ENCODE data around the gene PRKCH. TPM values are rescaled to one million over a fixed set of nuclear protein-coding genes. Genes with fewer than 3 reads are reported as not detected.

The PRKCH gene
- total RNA-seq, 1 donor from 2014 or later, result 145 TPM

DNA sequence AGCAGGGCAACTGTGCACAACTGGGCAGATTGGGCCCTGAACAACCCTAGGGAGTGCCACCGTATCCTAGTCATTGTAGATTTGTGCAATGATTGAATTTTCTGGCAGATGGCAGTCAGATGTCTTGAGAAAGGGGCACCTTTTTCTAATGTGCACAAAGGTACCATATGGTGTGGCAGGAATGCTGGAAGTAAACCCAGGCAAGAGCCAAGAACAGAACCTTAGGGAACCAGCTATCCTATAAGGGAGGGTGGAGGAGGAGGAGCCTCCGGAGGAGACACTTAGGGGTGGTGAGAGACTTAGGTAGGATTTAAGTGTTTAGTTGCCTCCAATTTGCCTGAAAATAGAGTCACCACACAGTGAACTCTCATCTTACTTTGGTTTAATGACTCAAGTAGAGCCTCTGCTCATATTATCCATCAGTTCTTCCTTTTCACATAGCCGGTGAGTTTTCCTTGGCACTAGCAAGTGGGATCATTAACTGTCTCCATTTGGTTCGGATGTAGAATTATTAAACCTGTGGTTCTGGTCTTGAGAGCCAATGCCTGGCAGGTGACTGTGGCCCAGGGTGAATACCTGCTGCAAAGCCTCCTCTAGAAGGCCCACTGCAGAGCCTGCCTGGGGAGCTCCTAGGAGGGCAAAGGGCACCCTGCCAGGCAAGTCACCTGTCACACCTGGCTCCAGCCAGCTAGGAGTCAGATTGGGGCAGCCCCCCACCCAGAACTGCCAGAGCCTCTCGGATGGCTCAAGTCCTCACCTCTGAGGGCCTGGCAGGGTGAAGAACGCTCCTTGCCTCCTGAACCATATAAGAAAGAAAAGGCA is 189.6 kb downstream of the PRKCH start:
- H3K9me3 Mint-ChIP-seq, result no peaks in the 10 kb centered on the region
- intact Hi-C loops (cut with micrococcal nuclease), result loop anchor here (1.0 to 2.0 kb wide), 5 partner anchors 8 to 150 kb away; no protein-coding TSS in a partner anchor
- H3K27ac Mint-ChIP-seq, result peak overlapping the region; percentile 88
- H3K4me3 Mint-ChIP-seq, result no peak overlapping the region
- peaks cover 53% of the 10 kb centered on the region for H3K36me3 Mint-ChIP-seq (ENCODE audit: low read depth)
- H3K4me1 Mint-ChIP-seq (ENCODE audit: low read depth), result peaks cover 83% of the 10 kb centered on the region
- DNase-seq (ENCODE audit: low spot score), result no peak
- H3K27me3 Mint-ChIP-seq (ENCODE audit: insufficient read depth), result no peaks in the 10 kb centered on the region

DNA sequence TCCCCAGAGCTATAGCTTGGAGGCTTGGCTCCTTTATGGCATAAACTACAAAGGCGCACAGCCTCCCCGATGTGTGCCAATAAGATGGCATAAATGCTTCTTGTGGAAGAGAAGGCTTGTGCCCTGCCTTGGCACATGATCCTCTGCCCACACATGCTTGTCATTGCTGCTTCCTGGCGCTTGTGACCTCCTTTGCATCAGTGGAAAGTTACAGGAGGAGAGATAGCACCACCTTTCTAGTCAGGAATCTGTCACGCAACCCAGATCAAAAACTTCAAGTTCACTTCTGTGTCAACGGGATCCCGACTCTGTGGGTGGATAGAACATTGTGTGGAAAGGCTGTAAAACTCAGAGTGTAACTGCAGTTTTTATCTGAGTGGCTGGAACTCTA is 190.2 kb downstream of the PRKCH start:
- Mint-ChIP-seq H3K4me3 (peak overlapping the region; percentile 64), H3K4me1 (ENCODE audit: low read depth) (peaks cover 83% of the 10 kb centered on the region), H3K9me3 (no peaks in the 10 kb centered on the region), H3K36me3 (ENCODE audit: low read depth) (peaks cover 54% of the 10 kb centered on the region), H3K27me3 (ENCODE audit: insufficient read depth) (no peaks in the 10 kb centered on the region), H3K27ac (peak overlapping the region; percentile 88)
- peak; percentile 13 for DNase-seq (ENCODE audit: low spot score)
- intact Hi-C loops (cut with micrococcal nuclease), result loop anchor here (1.0 to 2.0 kb wide), 5 partner anchors 8 to 149 kb away; no protein-coding TSS in a partner anchor

DNA sequence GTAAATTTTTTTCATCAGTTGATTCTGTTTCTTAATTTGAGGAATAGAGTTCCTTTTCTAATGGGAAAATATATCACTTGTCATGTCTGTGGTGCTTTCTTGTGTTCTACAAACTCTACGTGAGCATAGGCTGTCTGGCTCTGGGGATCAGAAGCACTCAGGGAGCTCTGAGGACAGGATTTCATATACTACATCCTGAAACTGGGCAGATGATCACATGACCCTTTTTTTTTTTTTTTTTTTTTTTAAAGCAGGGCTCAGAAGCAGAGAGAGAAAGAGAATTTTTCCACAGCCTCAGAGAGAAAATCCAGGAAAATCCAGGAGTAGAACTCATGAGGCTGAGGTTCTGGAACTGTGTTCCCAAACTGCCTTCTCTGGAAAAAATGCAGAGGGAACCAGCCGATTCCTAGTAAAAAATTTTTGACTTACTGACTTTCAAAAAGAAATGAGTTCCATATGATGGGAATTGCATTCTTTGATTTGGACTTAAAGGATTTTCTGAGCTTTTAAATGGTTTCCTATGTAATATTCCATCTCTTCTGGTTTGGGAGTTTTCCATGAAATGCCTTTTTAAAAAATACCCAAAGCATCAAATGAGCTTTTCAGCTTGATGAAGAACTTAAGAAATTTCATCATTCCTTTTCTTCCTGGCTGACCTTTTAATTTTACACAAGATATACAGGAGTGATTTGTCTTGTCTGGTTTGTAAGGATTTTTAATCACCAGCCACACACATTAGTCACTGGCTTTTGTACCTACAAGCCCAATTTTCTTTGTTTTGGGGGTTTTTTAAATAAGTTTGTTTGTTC is 190.9 kb downstream of the PRKCH start:
- no peak for DNase-seq (ENCODE audit: low spot score)
- H3K27ac Mint-ChIP-seq, result peak overlapping the region; percentile 88
- H3K36me3 Mint-ChIP-seq (ENCODE audit: low read depth), result peaks cover 51% of the 10 kb centered on the region
- H3K4me1 Mint-ChIP-seq (ENCODE audit: low read depth), result peaks cover 83% of the 10 kb centered on the region
- intact Hi-C loops (cut with micrococcal nuclease), result no loop called here
- no peaks in the 10 kb centered on the region for H3K27me3 Mint-ChIP-seq (ENCODE audit: insufficient read depth)
- H3K4me3 Mint-ChIP-seq, result peak overlapping the region; percentile 64
- no peaks in the 10 kb centered on the region for H3K9me3 Mint-ChIP-seq

DNA sequence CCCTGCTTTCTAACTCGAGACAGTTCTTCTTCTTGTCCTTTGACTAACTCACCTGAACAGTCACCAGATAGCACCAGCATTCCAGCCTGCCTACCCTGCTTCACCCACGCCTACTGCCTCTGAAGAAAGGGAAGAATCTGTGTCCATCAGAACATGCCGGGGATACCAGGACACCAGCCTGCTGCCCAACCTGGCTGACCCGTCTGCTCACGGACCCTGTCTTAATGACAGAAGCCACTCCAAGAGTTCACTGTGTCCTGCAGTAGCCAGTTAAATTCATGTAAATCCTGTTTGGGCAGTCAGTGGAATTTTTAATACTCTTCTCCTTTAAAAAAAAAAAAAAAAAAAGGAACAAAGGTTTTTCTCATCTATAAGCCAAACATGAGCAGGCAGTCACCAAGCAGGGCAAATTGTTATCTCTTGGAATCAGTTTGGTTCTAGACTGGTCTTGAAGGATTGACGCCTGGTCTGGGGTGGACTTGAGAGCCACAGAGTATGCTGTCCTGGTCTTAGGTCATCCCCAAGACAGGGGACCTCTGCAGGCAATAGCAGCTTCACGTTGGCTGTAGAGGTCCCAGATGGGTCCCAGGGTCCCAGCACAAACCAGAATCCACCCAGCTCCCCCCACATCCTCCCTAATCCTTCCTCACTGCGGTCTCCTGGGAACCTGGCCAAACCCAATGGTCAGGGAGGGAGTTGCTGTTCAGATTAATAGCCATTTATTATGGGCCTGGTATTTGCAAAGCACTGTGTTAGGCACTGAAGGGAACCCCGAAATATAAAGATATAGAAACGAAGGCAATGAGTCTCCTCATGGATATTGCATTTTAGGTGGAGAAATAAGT is 192.8 kb downstream of the PRKCH start:
- H3K9me3 Mint-ChIP-seq, result no peaks in the 10 kb centered on the region
- DNase-seq (ENCODE audit: low spot score), result no peak
- H3K27me3 Mint-ChIP-seq (ENCODE audit: insufficient read depth), result no peaks in the 10 kb centered on the region
- no peak overlapping the region for H3K4me3 Mint-ChIP-seq
- peaks cover 44% of the 10 kb centered on the region for H3K36me3 Mint-ChIP-seq (ENCODE audit: low read depth)
- peaks cover 79% of the 10 kb centered on the region for H3K4me1 Mint-ChIP-seq (ENCODE audit: low read depth)
- H3K27ac Mint-ChIP-seq, result no peak overlapping the region
- intact Hi-C loops (cut with micrococcal nuclease), result no loop called here

DNA sequence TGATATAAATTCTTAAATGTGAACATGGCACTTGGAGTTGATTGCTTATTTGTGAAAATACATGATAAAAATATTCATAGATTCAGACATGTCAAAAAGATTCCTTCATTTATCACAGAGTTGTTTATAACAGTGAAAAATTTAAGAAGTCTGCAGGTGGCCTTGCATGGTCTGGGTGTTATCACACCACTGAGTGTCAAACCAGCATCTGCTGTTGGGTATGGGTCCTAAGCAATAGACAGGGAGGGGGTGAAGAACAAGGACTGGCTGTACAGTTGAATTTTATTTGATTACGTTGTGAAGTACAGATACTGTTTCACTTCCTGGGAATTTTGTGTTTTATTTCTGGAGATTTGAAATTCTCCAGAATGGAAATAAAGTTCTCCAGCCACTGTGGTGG is 193.5 kb downstream of the PRKCH start:
- DNase-seq (ENCODE audit: low spot score), result no peak
- peaks cover 40% of the 10 kb centered on the region for H3K36me3 Mint-ChIP-seq (ENCODE audit: low read depth)
- H3K4me1 Mint-ChIP-seq (ENCODE audit: low read depth), result peaks cover 75% of the 10 kb centered on the region
- H3K9me3 Mint-ChIP-seq, result no peaks in the 10 kb centered on the region
- H3K27ac Mint-ChIP-seq, result no peak overlapping the region
- intact Hi-C loops (cut with micrococcal nuclease), result no loop called here
- H3K27me3 Mint-ChIP-seq (ENCODE audit: insufficient read depth), result no peaks in the 10 kb centered on the region
- no peak overlapping the region for H3K4me3 Mint-ChIP-seq

DNA sequence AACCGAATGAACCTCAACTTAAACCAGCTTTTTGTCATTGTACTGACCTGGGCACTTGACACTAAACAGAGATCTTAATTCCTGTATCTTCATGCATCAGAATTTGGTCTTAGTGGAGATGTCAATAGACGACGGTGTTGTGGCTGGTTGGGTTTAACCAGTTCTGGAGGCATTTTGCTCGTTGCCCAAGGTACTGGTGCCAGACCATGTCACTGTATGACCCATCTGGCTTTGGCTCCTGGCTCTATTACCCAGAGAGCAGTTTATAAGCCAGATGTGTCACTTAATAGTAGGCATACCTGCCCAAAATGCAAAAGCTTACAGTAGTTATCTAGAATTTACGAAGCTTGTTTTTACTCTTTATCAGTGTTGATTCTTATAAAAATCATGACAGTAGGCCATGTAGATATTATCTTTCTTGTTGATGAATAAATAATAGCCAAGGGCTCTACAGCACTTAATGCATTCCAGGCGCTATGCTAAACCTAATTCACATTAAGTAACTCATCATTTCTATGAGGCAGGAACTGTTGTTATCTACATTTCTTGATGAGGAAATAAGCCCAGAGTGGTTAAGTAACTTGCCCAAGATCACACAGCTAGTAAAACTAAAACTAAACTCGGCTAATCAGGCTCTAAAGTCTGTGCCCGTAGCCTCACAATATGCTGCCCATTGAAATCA is 194.2 kb downstream of the PRKCH start:
- H3K27me3 Mint-ChIP-seq (ENCODE audit: insufficient read depth), result no peaks in the 10 kb centered on the region
- H3K36me3 Mint-ChIP-seq (ENCODE audit: low read depth), result peaks cover 41% of the 10 kb centered on the region
- H3K4me3 Mint-ChIP-seq, result no peak overlapping the region
- H3K4me1 Mint-ChIP-seq (ENCODE audit: low read depth), result peaks cover 68% of the 10 kb centered on the region
- no peak for DNase-seq (ENCODE audit: low spot score)
- intact Hi-C loops (cut with micrococcal nuclease), result no loop called here
- peak overlapping the region; percentile 40 for H3K27ac Mint-ChIP-seq
- no peaks in the 10 kb centered on the region for H3K9me3 Mint-ChIP-seq

DNA sequence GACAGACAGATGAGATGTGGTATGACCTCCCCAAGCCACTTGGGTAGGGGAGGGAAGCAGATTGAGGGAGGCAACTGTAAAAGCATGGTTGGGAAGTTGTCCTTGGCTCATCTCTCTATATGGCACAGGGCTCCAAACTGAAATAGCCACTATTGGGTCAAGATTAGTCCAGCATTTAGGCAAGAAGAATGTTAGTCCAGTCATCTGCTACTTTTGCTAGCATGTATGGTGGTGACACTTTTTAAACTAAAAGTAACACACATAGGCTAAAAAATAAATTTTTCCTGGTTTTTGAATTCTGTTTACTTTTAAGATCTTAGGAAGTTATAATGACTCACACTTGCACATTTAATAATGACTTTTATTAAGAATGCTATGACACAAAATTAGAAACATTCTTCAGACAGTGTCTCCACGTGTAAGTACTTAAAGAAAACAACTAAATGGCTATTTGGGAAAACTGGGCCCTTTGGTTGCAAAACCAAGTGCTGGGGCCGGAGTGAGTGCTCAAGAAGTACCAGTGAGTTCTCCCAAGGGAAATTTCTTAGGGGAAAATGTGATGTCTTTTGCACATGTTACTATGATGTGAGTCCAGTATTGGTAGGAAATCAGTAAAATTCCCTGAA is 194.9 kb downstream of the PRKCH start:
- peaks cover 62% of the 10 kb centered on the region for H3K4me1 Mint-ChIP-seq (ENCODE audit: low read depth)
- peak overlapping the region; percentile 53 for H3K27ac Mint-ChIP-seq
- peaks cover 41% of the 10 kb centered on the region for H3K36me3 Mint-ChIP-seq (ENCODE audit: low read depth)
- no peaks in the 10 kb centered on the region for H3K27me3 Mint-ChIP-seq (ENCODE audit: insufficient read depth)
- DNase-seq (ENCODE audit: low spot score), result no peak
- no peak overlapping the region for H3K4me3 Mint-ChIP-seq
- intact Hi-C loops (cut with micrococcal nuclease), result no loop called here
- H3K9me3 Mint-ChIP-seq, result no peaks in the 10 kb centered on the region

DNA sequence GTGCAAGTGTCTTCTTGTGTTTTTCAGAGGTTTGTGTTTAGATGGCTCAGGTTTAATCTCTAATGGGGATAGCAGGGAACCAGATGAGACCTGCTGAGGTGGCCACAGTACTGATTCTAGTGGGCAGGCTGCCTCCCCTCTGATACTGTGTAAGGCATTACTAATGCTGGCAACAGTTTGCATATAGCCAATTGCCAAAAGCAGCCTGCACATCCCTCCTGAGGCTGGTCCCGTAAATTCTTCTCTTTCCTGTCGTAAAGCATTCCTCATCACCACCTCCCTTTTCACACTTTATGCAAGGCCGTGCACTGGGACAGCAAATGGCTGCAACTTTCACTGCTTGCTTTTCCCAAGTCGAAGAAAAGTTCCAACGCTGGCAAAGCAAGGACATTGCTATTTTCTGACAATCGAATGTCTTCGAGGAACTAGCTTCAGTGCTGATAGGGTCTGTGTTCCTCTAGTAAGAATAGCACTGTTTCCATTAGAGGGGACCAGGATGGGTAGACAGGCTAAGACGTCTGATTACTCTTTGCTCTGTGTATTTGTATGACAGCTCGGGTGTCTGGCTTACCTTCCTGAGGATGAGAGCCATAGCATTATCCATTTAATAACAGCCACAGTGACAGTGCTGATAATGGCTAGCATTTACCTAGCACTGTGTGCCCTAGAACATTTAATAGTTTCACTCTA is 195.7 kb downstream of the PRKCH start:
- peaks cover 41% of the 10 kb centered on the region for H3K36me3 Mint-ChIP-seq (ENCODE audit: low read depth)
- peak overlapping the region; percentile 53 for H3K27ac Mint-ChIP-seq
- no peak for DNase-seq (ENCODE audit: low spot score)
- peaks cover 3% of the 10 kb centered on the region for H3K9me3 Mint-ChIP-seq
- no peak overlapping the region for H3K4me3 Mint-ChIP-seq
- intact Hi-C loops (cut with micrococcal nuclease), result no loop called here
- H3K27me3 Mint-ChIP-seq (ENCODE audit: insufficient read depth), result no peaks in the 10 kb centered on the region
- peaks cover 57% of the 10 kb centered on the region for H3K4me1 Mint-ChIP-seq (ENCODE audit: low read depth)

DNA sequence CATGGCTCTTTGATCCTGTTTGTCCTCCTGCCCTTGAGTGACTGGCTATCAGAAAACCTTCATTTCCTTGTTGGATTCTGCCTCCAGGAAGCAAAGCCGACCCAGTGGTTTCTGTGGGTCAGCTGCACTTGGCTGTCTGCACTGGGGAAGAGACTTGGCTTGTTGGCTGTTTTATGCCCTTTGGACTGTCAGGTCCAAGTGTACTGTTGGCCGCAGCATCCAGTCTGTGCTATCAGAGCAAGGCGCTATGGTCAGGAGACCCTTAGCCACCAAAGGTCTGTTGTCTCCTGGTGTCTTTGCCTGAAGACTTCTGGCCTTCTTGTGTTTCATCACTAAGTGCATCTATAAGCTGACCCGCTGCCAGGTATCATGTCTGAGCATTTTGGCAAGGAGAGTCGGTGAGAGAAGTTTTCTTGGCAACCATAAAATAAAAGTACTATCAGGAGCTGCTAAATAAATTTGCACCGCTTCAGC is 196.6 kb downstream of the PRKCH start:
- Mint-ChIP-seq H3K4me3 (no peak overlapping the region), H3K4me1 (ENCODE audit: low read depth) (peaks cover 57% of the 10 kb centered on the region), H3K27me3 (ENCODE audit: insufficient read depth) (no peaks in the 10 kb centered on the region), H3K27ac (peak overlapping the region; percentile 32), H3K36me3 (ENCODE audit: low read depth) (peaks cover 50% of the 10 kb centered on the region), H3K9me3 (peaks cover 9% of the 10 kb centered on the region)
- no peak for DNase-seq (ENCODE audit: low spot score)
- intact Hi-C loops (cut with micrococcal nuclease), result no loop called here

DNA sequence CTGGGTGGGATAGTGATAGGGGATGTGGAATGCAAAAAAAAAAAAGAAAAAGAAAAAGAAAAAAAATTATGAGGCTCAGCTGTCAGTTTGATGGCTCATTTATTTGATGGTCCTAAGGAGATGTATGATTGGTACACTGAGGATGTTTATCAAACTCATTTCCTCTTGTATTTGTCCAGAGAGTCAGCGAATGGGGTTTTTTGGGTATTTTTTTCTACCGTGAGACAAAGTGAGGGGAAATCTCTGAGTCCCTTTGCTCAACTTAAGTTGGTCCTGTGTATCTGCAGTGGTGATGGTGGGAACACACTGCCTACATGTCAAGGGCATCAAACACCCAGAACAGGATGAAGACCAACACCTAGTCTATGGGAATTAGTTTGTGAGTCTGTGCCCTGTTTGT is 197.0 kb downstream of the PRKCH start:
- H3K4me1 Mint-ChIP-seq (ENCODE audit: low read depth), result peaks cover 57% of the 10 kb centered on the region
- intact Hi-C loops (cut with micrococcal nuclease), result no loop called here
- no peaks in the 10 kb centered on the region for H3K27me3 Mint-ChIP-seq (ENCODE audit: insufficient read depth)
- H3K36me3 Mint-ChIP-seq (ENCODE audit: low read depth), result peaks cover 49% of the 10 kb centered on the region
- H3K4me3 Mint-ChIP-seq, result no peak overlapping the region
- H3K9me3 Mint-ChIP-seq, result peaks cover 9% of the 10 kb centered on the region
- no peak for DNase-seq (ENCODE audit: low spot score)
- peak overlapping the region; percentile 32 for H3K27ac Mint-ChIP-seq

DNA sequence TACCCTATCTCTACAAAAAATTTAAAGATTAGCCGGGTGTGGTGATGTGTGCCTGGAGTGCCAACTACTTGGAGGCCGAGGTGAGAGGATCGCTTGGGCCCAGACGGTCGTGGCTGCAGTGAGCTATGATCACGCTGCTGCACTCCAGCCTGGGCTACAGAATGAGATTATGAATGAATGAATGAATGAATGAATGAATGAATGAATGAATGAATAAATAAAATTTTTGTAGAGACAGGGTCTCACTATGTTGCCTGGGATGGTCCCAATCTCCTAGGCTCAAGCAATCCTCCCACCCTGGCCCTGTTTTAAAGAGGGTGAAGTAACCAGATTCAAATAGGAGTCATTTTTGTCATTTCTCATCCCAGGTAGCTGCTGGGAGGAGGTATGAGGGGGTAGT is 197.7 kb downstream of the PRKCH start:
- Mint-ChIP-seq H3K36me3 (ENCODE audit: low read depth) (peaks cover 46% of the 10 kb centered on the region), H3K4me1 (ENCODE audit: low read depth) (peaks cover 59% of the 10 kb centered on the region), H3K27ac (no peak overlapping the region), H3K4me3 (no peak overlapping the region), H3K9me3 (peaks cover 9% of the 10 kb centered on the region), H3K27me3 (ENCODE audit: insufficient read depth) (no peaks in the 10 kb centered on the region)
- intact Hi-C loops (cut with micrococcal nuclease), result no loop called here
- no peak for DNase-seq (ENCODE audit: low spot score)
